Kasumi-1 (cell line): ENCODE data around the gene DNAH12.
"Not testable (repeated sequence)": the region's sequence is repeated elsewhere in the genome, so short reads cannot be mapped to it uniquely, and the experiment has no call there.

Source experiments
- DNase-seq, 2 experiments: peaks; one replicate each; lab custom pipeline; 2025; lab: John Stamatoyannopoulos, UW

The DNAH12 gene

DNA sequence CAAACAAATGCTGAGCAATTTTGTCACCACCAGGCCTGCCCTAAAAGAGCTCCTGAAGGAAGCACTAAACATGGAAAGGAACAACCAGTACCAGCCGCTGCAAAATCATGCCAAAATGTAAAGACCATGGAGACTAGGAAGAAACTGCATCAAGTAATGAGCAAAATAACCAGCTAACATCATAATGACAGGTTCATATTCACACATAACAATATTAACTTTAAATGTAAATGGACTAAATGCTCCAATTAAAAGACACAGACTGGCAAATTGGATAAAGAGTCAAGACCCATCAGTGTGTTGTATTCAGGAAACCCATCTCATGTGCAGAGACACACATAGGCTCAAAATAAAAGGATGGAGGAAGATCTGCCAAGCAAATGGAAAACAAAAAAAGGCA lies 217.6 kb downstream of the DNAH12 start:
- DNase-seq: not testable (repeated sequence)

DNA sequence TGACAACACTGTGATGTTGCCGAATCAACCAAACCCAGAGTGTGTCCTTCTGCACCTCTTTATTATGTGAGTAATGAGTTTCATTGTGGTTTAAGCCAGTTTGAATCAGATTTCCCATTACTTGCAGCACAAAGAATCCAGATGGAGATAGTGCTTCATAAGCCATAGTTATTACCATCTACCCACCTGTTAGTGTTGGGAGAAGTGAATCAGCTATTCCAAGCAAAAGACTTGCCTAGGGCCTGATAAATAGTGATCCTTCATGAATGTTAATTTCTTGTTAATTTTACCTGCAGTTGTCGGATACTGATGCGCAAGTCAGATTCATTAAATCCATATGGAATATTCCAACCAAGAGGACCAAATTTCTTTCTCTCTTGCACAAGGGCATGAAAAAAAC lies 229.9 kb downstream of the DNAH12 start:
- DNase-seq: no peak

DNA sequence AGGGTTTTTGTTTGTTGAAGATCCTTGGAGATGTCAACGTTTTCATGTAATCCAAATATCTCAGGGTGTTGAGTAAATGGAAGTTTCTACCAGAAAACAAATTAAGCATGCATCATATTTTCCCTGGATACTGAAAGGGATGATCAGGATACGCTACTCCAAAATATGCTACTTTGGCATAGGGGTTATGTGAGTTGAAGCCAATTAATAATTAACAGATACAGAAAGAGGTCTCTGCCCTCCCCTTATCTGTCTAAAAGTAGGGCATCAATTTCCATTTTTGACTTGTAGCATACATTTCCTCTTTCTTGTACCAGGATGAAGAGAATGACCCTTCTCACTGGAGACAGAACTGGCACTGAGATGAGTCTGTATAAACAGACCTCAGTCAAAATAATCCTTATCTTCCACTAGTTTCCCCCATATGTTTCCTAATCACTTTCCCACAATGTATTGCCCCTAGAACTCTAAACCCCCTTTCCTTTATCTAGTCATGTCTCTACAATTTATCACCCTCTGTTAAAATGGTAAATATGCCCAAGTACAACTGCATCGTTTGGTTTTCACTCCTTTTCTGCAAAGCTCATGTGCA lies 234.3 kb downstream of the DNAH12 start:
- DNase-seq: no peak

DNA sequence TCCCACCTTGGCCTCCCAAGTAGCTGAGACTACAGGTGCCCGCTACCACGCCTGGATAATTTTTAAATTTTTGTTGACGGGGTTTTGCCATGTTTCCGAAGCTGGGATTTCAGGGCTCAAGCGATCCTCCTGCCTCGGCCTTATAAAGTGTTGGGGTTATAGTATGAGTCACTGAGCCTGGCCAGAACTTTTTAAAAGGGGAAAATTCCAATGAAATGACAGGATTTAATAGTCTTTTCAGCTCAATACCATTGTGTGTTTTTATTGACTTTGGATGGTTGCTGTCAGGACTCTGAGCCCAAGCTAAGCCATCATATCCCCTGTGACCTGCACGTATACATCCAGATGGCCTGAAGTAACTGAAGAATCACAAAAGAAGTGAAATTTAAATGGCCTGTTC lies 240.6 kb downstream of the DNAH12 start:
- not testable (repeated sequence) for DNase-seq

DNA sequence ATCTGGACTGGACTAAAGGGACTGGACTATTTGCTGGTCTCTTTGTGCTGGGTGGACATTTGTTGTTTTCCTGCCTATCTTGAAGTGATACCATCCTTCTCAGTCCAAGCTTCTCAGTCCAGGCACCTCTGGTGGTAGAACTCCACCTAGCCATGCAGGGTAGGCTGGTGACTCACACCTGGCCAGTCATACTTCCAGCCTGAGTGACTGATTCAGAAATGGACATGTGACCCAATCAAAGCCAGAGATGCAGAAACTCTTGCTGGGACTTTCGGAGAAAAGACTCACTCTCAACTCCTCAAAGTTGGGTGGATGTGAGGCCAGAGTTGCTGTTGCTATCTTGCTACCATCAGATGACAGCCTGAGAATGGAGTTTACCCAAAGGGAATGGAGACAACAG lies 246.1 kb downstream of the DNAH12 start:
- DNase-seq: no peak

DNA sequence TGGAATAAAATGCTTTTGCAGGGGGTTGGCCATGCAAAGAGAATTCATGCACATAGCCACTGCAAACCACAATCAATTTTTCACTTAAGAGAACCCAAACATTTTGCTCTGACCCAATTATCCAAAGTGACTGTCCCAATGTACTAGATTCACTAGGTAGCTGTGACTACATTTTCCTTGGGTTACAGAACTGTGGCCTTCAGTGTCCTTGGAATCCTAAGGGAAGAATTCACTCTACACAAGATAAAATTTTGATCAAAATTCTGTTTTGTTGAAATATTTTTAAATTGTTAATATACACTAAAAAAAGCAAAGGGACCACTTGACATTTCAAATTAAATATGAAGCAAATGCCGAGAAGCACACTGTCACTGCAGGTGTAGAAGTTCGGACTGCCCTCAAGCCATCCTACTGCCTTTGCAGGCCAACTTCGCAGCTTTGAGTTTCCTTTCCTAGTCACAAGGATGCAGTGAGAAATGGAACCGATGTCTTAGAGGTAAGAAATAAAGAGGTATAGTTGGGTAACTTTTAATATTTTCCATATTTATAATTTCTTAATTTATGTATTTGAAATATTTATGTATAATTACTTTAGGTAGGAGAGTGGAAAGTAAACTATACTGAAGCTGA lies 251.1 kb downstream of the DNAH12 start:
- DNase-seq: no peak

DNA sequence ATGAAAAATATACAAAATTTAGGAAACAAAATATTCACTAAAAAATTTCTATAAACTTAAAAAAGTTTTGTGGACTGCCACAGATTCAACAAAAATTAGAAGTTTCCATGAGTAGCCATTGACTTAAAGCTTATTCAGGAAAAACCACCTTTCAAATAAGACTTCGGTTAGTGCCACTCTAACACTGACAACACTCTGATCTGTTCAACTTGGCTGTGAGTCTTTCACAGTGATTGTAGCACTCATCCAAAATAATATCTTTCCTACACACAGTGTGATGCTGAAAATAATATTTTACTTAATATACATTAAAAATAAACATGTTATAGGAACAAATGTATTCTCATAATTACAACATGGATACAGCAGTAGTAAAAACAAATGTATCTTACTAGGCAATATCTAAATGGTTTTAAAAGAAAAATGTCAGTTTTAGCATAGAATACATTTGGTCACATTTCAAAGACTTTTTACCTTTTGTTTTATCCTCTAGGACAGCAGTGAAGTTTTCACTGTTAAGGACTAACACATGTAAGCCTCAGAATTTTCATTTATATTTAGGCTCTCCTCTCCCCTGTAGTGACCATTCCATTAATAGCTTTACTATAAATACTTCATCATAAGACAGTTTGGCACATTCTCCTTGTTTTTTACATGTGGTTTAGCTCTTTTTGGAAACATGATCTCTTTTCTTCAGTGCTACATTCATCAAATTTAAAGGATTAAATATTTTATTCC lies 251.8 kb downstream of the DNAH12 start, which contains the start of gene ASB14:
Gene ASB14, minus strand, starts transcription at position 527 of the 738 bp plus-strand sequence. CDS start 652 bp downstream, outside the sequence.
- no peak for DNase-seq

DNA sequence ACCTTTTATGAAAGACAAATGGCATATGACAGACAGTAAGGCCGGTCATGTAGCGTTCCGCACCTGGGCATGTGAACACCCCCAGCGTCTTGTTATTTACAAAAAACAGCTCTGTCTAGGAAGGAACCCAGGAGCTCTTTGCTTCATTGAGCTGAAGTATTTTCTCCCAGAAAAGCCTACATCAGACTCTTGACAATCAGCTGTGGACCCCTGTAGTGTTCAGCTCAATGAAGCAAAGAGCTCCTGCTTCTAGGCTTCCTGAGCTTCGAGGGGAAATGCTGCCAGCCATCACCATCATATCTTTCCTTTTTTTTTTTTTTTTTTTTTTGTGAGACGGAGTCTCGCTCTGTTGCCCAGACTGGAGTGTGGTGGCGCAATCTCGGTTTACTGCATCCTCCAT lies 255.7 kb downstream of the DNAH12 start:
- no peak for DNase-seq

DNA sequence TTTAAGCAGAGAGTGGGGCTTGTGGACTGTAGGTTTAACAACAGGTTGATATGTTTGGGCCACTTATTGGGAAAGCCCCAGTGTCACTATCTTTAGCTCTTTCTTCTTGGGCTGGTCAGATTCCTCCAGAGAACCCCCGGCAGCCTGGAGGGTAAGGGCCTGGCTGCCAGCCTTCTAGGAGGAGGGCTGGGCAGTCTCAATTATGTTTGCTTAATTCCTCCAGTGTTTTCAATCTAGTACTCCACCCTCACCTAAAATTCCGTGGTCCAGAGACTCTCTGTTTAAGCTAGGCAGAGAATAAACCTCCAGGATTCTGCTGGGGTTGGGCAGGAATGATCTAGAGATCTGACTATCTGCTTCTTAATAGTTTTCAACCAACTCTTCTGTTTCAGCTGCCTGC lies 256.9 kb downstream of the DNAH12 start:
- DNase-seq: no peak

DNA sequence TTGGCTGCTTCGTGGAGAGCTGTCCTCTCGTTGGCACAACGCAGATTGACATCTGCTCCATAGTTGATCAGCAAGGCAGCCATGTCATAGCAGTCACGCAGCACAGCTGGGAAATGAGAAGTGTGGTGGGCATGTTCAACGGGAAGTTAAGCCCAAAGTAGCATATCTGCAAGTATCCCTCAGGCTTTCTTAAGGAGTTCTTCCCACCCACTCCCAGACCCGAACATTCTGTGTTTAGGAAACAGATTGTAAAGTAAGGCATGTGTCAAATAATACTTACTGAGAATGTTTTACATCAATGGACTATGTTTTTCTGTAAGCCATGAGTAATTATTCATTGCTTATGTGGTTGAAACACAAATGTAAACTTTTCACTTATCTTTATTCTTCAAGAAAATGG lies 260.8 kb downstream of the DNAH12 start:
- no peak for DNase-seq

DNA sequence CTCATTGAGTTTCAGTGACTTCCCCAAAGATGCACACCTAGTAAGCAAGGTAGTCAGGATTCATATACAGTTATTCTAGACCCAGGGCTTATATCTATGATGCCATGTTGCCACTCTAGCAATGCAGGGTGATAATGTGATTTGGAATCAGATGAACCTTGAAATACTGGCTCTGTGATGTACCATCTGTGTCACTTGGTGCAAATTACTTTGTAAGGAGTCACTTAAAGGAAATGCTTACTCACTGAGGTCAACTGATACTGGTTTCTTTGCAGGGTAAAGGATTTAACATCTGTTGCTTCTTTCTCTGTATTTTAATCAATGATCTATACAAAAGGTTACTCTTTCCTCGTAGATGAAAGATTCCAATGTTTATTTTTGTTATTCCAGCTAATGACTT lies 262.4 kb downstream of the DNAH12 start:
- no peak for DNase-seq

DNA sequence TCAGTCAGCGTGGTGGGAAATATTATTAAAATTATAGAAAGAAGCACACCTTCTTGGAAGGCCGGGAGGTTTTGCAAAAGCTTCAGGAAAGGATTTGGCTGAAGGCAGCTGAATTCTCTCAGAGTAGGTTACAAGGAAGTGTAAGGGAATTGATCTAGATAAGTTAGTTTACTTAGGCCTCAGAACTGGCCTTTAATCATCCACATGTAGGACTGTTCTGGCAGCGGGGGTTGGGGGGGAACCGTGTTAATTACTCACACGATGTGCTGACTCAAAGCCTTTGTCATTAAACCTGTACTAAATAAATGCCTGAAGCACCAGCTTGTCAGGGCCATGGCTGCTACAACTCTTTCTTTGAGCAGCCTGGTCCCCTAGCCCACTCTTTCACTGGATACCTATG lies 264.5 kb downstream of the DNAH12 start:
- no peak for DNase-seq

DNA sequence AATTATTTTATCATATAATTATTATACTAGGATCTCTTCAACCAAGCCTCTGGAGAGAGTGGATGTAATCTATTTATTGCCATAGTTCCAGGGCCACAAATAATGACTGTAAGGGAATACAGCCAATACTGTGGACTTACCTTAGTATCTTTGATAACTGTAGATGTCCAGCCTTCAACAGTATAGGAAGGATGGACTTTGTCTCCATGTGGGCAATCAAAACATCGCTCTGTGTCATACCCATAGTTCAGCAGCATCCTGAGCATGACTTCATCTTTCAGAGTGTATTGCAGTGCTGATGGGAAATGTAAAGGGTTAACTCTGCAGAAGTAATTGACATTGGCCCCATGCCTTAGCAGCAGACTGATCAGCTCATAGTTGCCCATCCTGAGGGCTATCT lies 265.9 kb downstream of the DNAH12 start:
- DNase-seq: no peak

DNA sequence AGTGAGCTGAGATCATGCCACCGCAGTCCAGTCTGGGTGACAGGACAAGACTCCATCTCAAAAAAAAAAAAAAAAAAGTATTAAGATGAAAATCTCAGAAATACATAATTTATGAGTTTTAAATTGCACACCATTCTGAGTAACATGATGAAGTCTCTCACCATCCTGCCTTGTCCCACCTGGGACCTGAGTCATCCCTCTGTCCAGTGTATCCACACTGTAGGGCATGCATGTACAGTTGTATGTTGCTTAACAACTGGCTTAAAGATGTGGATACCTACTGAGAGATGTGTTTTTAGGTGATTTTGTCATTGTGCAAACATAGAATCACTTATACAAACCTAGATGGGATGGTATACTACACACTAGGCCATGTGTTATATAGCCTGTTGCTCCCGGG lies 268.8 kb downstream of the DNAH12 start:
- no peak for DNase-seq

DNA sequence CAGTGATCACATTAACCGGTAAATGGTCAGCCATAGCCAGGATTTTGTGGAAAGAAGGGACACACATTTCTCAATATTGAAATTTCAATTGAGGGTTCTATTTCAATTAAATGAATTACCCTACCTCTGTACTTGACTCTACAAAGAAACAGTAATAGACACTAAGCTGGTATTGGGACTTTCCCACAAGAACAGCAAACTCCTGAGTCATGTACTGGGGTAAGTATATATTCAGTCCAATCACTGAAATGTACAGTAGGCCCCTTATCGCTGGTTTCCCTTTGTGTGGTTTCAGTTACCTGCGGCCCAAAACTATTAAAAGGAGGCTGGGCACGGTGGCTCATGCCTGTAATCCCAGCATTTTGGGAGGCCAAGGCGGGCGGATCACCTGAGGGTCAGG lies 269.3 kb downstream of the DNAH12 start:
- DNase-seq: no peak

DNA sequence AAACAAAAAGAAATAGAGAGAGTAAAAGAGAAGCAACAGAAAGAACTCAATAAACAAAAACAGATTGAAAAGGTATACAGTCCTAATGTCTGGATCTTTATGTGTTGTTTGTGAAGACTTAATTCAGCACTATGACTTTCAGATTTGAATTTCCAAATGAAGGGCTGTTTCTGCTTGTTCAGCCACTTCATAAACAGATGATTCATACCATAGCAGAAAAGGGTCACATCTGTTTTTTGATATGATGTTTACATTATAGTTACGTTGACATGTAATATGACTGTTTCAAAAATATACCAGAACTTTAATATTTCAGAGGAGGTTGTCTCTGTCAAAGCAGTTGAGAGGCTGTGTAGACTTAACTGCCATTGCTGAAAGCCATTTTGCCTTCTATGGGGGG lies 275.7 kb downstream of the DNAH12 start:
- DNase-seq: no peak

DNA sequence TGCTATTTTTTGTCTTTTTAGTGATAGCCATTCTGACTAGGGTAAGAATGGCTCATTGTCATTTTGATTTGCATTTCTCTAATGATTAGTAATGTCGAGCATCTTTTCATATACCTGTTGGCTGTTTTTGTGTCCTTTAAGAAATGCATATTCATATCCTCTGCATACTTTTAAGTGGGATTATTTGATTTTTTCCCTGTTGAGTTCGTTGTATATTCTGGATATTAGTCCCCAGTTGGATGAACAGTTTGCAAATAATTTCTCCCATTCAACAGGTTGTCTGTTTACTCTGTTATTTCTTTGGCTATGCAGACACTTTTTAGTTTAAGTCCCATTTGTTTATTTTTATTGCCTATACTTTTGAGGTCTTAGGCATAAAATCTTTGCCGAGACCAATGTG lies 282.2 kb downstream of the DNAH12 start:
- DNase-seq: no peak

DNA sequence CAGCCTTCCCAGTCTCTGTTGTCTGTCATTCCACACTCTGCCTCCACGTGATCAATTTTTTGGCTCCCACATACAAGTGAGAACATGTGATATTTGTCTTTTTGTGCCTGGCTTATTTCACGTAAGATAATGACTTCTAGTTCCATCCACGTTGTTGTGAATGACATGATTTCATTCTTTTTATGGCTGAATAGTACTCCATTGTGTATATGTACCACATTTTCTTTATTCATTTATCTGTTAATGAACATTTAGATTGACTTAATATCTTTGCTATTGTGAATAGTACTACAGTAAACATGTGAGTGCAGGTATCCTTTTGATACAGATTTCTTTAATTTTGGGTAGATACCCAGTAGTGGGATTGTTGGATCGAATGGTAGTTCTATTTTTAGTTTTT lies 283.0 kb downstream of the DNAH12 start:
- DNase-seq: no peak

DNA sequence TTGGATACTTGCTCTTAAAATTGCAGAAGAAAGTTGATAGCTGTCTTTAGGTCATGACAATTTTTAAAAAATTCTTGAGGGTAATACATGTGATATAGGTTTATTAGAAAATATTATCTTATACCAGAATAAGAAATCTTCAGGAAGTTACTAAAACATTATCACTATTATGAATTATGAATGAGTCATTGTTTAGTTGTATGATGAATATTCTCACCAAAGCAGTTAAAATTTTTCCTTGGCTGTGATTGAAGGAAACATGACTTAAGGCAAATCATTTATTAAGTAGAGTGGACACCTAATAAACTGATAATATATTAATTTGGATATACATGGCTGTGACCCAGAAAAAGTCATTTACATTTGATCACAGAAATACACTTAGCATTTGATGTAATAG lies 286.5 kb downstream of the DNAH12 start:
- no peak for DNase-seq

DNA sequence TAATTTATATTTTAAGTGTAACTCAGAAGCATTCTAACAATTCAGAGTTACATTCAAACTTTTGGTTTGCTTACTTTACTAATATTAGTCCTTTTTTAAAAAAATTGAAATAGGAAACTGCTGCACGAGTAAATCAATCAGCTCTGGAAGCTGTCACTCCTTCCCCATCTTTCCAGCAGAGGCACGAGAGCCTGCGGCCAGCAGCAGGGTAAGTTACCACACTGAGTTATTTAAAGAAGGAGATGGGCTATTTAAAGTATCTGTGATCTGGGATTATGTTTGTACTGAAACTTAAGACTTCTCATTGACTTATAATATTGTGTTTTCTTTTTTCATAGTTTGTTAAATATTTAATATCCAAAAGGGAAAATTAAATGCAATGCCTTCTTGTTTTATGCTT lies 287.3 kb downstream of the DNAH12 start:
- no peak for DNase-seq

DNA sequence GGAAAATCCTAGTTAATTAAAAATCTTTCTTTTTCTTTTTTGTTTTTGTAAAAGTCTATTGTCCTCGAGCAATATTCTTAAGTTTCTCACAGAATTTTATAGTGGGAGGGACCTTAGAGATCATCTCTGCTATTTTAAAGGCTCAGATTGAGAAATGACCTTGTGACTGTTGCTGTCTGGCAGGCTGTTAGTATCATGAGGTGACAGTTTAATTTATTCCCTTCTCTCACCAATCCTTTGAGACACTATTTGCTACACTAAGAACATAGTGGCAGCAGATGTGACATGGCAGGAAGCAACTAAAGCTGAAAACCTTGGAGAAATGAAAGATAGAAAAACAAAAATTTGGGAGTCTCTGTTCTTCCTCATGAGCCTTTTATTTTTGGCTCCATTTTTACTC lies 291.7 kb downstream of the DNAH12 start:
- DNase-seq: no peak

DNA sequence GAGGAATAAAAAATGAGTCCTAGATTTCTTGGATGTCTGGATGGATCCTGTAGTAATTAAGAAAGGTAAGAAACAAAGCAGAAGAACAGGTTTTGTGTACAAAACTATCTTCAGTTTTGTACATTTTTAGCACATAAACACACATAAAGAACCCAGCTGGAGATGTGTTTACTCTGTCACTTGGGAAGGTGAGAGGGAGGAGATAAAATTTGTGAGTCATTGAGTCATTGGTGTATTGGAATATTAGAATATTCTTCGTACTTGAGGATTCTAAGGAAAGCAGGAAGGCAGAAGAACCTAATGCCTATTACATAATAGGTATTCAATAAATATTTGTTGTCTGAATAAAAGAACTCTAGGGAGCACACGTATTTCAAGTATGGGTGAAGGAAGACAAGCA lies 299.2 kb downstream of the DNAH12 start:
- no peak for DNase-seq
